Adrenal gland (tissue), 5 donors: ENCODE measurements around the gene ARF6.

Experiments
- POLR2A ChIP-seq, 2 donors: fragments of 450-650 bp; IDR thresholded peaks; one replicate each; pipeline ENCODE4 v1.6.1; 2017; ENCODE audit warnings: antibody characterized with exemption in 2 of 2, mild to moderate bottlenecking in 2 of 2, moderate library complexity in 1 of 2
- TF ChIP-seq, protein P1 (sequence below), 6 experiments: fragments of 450-650 bp in 4 of 6; fragments of 200-600 bp in 2 of 6; sonication (generic) in 1 of 6; IDR thresholded peaks; 1 replicate in 5 of 6; 2 replicates in 1 of 6; pipeline versions ENCODE4 v1.5.1 to v1.8.0; 2016 to 2021; ENCODE audit warnings: antibody characterized with exemption in 6 of 6, mild to moderate bottlenecking in 2 of 6, moderate library complexity in 1 of 6
- donor health status: DM: no; HTN: no; CAD: no.

DNA sequence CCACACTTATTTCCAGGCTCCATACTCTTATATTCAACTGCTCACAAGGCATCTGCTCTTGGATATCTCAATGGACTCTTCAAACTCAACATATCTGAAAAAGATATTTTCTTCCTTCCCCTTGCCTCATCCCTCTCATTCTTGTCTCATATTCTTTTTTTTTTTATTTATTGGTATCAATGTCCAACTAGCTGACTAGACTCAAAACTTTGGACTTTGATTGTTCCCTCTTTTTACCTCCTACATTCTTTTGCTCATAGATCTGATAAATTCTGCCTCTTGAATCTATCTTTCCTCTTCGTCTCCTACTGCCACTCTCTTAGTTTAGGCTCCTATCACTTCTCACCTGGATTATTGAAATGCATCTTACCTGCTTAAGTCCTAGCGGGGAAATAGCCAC lies 25.8 kb downstream of the ARF6 start:
- TF ChIP-seq, protein P1, sequence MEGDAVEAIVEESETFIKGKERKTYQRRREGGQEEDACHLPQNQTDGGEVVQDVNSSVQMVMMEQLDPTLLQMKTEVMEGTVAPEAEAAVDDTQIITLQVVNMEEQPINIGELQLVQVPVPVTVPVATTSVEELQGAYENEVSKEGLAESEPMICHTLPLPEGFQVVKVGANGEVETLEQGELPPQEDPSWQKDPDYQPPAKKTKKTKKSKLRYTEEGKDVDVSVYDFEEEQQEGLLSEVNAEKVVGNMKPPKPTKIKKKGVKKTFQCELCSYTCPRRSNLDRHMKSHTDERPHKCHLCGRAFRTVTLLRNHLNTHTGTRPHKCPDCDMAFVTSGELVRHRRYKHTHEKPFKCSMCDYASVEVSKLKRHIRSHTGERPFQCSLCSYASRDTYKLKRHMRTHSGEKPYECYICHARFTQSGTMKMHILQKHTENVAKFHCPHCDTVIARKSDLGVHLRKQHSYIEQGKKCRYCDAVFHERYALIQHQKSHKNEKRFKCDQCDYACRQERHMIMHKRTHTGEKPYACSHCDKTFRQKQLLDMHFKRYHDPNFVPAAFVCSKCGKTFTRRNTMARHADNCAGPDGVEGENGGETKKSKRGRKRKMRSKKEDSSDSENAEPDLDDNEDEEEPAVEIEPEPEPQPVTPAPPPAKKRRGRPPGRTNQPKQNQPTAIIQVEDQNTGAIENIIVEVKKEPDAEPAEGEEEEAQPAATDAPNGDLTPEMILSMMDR (IDR thresholded peaks at IDR 0.05): no peak
- no peak for TF ChIP-seq POLR2A (IDR thresholded peaks at IDR 0.05)
